Suprapubic skin (tissue), 4 donors: Measurements from ENCODE around the gene GVQW3.

ENCODE experiments used
- POLR2A ChIP-seq, 2 donors: fragments of 450-650 bp; IDR thresholded peaks; one replicate each; pipeline ENCODE4 v1.6.1; 2017; ENCODE audit warnings: antibody characterized with exemption in 2 of 2, mild to moderate bottlenecking in 2 of 2, moderate library complexity in 2 of 2
- POLR2AphosphoS5 ChIP-seq, 3 donors: sonication (generic); formaldehyde crosslinking; IDR thresholded peaks; one replicate each; pipeline ENCODE4 v1.6.1; 2017; ENCODE audit warnings: antibody characterized with exemption in 3 of 3
- TF ChIP-seq, protein P1 (sequence below), 2 donors: fragments of 200-600 bp in 1 of 2; fragments of 450-650 bp in 1 of 2; sonication (generic) in 1 of 2; IDR thresholded peaks; one replicate each; pipeline ENCODE4 v1.5.1; 2016 to 2019; ENCODE audit warnings: antibody characterized with exemption in 2 of 2, mild to moderate bottlenecking in 1 of 2, moderate library complexity in 1 of 2

DNA sequence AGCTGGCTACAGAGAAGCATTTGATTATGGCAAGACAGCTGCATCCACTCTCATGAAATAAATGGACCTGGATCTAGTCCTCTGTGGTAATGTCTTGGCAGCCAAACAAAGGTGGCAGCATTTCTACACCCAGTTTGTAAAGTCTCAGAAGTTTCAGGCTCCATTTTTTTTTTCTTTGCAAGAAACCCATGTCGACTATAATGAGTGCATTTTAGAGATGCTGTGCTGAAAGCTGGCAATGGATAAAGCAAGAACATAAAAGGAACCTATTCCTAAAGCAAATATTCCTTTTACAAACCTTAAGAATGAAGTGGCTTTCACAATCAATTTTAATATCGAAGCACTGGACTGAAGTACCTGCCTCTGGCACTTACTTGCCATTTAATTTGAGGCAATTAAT lies 33.7 kb upstream of the GVQW3 start:
- no peak for TF ChIP-seq POLR2A (IDR thresholded peaks at IDR 0.05)
- TF ChIP-seq, protein P1, sequence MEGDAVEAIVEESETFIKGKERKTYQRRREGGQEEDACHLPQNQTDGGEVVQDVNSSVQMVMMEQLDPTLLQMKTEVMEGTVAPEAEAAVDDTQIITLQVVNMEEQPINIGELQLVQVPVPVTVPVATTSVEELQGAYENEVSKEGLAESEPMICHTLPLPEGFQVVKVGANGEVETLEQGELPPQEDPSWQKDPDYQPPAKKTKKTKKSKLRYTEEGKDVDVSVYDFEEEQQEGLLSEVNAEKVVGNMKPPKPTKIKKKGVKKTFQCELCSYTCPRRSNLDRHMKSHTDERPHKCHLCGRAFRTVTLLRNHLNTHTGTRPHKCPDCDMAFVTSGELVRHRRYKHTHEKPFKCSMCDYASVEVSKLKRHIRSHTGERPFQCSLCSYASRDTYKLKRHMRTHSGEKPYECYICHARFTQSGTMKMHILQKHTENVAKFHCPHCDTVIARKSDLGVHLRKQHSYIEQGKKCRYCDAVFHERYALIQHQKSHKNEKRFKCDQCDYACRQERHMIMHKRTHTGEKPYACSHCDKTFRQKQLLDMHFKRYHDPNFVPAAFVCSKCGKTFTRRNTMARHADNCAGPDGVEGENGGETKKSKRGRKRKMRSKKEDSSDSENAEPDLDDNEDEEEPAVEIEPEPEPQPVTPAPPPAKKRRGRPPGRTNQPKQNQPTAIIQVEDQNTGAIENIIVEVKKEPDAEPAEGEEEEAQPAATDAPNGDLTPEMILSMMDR (IDR thresholded peaks at IDR 0.05): no peak
- TF ChIP-seq POLR2AphosphoS5 (IDR thresholded peaks at IDR 0.05): no peak
